ENCODE data around the gene SMARCD3. TPM values are rescaled to one million over a fixed set of nuclear protein-coding genes. Genes with fewer than 3 reads are reported as not detected.
A peak's percentile ranks its signal among the peaks of the same experiment; 100 is the strongest.

The SMARCD3 gene
- total and polyA plus RNA-seq, 2 of the 13 experiments (the other 11 are each of a cell fraction or from before 2014, with no cell fraction given): 0.20 to 0.62 TPM

DNA sequence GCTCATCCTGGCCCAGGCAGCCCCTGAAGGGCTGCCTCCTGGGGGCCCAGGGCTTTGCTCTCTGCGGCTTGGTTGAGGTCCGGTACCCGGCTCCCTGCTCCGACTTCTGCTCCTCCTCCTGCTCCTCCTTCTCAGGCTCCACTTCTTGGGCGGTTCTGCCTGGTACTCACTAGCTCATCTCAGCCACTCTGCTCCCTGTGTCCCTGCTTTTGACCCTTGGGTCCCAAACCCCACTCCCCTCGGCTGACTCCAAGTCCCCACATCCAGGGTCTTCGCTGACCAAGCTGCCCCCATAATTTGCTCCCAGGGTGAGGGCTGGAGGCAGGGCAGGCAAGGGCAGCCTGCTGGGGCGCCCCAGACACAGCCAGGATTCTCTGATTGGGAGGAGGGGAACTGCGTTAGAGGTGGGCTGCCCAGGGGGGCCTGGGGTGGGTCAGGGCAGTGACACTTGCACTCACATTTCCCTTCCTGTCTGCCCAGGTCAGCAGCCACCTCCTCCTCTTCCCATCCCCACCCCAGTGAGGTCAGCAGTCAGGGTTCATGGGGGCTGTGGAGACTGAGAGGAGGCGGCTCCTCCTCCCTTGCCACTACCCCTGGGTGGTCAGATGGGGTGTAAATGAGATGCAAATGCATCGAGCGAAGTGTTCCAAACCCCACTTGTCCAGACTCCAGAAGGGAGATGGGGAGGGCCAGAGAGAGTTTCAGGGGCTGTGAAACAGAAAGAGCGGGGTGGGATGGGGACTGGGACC is 2.2 kb downstream of the SMARCD3 start (continued):
- TF ChIP-seq, protein P1, sequence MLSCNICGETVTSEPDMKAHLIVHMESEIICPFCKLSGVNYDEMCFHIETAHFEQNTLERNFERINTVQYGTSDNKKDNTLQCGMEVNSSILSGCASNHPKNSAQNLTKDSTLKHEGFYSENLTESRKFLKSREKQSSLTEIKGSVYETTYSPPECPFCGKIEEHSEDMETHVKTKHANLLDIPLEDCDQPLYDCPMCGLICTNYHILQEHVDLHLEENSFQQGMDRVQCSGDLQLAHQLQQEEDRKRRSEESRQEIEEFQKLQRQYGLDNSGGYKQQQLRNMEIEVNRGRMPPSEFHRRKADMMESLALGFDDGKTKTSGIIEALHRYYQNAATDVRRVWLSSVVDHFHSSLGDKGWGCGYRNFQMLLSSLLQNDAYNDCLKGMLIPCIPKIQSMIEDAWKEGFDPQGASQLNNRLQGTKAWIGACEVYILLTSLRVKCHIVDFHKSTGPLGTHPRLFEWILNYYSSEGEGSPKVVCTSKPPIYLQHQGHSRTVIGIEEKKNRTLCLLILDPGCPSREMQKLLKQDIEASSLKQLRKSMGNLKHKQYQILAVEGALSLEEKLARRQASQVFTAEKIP (CRISPR knock-in tag; IDR thresholded peaks at IDR 0.05; ENCODE audit: borderline replicate concordance): no peak
- TF ChIP-seq RCOR2 (CRISPR knock-in tag; IDR thresholded peaks at IDR 0.05) (no peak), BORCS8-MEF2B (CRISPR knock-in tag; IDR thresholded peaks at IDR 0.05) (no peak), EHMT2 (IDR thresholded peaks at IDR 0.05; ENCODE audit: borderline replicate concordance, low read depth, low read length) (no peak), ZNF761 (CRISPR knock-in tag; conservative IDR thresholded peaks at IDR 0.05) (no peak), NFE2 (CRISPR knock-in tag; IDR thresholded peaks at IDR 0.05) (no peak), SMC3 (IDR thresholded peaks at IDR 0.05; ENCODE audit: low read length) (no peak)

DNA sequence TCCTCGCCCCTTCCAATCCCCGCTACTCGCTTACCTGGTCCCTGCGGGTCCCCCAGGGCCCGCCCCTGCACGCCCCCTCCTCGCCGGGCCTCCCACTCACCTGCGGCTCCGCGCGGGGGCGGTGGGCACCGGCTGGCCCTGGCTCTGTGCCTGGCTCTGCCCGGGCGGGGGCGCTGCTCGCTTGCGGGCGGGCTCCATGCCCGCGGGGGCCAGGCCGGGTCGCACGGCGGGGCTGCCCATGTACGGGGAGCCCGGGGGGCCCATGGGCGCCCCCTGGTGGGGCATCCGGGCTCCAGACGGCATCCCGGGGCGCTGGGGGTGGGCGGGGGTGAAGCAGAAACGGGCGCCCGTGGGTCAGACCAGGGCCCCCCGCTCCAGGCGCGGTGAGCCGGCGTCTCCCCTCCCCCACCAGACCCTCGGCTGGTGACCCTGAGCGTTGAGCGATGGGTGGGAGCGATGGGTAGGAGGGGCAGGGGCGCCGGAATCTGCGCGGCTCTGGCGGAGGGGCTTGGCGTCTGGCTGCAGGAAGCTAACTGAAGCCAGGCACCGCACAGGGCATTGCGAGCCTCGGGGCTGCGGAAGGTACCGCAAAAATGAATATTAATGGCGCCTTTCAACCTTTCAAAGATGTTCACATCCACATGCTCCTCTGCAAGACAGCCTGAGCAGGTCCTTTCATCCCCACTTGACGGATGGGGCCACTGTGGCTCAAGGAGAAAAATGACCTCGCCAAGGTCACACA is 3.0 kb downstream of the SMARCD3 start:
- H3K9ac ChIP-seq (ENCODE audit: insufficient read depth, low read depth, low read length): no peak overlapping the region
- H3K36me3 ChIP-seq (replicated peaks in 1 of 2; ENCODE audit: control insufficient read depth in 1 of 2, insufficient read depth in 2 of 2, low read length in 2 of 2): no peaks in the 10 kb centered on the region
- H3K4me3 ChIP-seq (replicated peaks in 1 of 3; ENCODE audit: insufficient read depth in 1 of 3, low read depth in 2 of 3, low read length in 3 of 3): peak overlapping the region; percentile 43 to 66 (median 49)
- H3K9me3 ChIP-seq (ENCODE audit: low read length): no peaks in the 10 kb centered on the region
- in situ Hi-C loops (cut with HindIII; ENCODE audit: extremely low pct_ligation_motif_present, low pct_unique_long_range_greater_than_20kb): no loop called here
- H2AFZ ChIP-seq (ENCODE audit: low read length): no peak overlapping the region
- BruUV-seq (replicated peaks): no TSS peak
- DNase-seq (ENCODE audit: low spot score) (no peak), ATAC-seq (peak; percentile 57), FAIRE-seq (no peak)
- intact Hi-C loops (cut with micrococcal nuclease; ENCODE audit: unreplicated experiment): loop anchor here (2.0 to 10.0 kb wide), 3 partner anchors 55 to 161 kb away; partner anchors contain the start of genes AGAP3, FASTK and TMUB1
- POLR2A ChIA-PET: interaction anchor here (1.2 kb wide), 1 partner anchor 12 kb away, joined by 3 read pairs; no protein-coding TSS in a partner anchor
- H3K27ac ChIP-seq (ENCODE audit: extremely low read length, insufficient read depth, low read length): no peak overlapping the region
- no peaks in the 10 kb centered on the region for H3K79me2 ChIP-seq (ENCODE audit: insufficient read depth, low read length)
- peaks cover 8 to 52% of the 10 kb centered on the region in 2 experiments; a peak in 3 of 5 replicates for H3K27me3 ChIP-seq (ENCODE audit: control insufficient read depth in 1 of 2, insufficient read depth in 2 of 2, low read length in 2 of 2)
- peaks cover 79% of the 10 kb centered on the region for H3K4me1 ChIP-seq (ENCODE audit: insufficient read depth, low read length)
- peak overlapping the region; percentile 76 for H3K4me2 ChIP-seq (ENCODE audit: low read depth, low read length)
- no peaks in the 10 kb centered on the region; the same call in 1 of the 2 replicates for H4K20me1 ChIP-seq (ENCODE audit: insufficient read depth, low read length)
- CTCF ChIA-PET (ENCODE audit: low intra/inter-chr PET ratio, low total read pairs): interaction anchor here (1.3 to 2.6 kb wide), 3 partner anchors 18 to 105 kb away, joined by 4 to 18 read pairs (median 5); no protein-coding TSS in a partner anchor
- WGBS (ENCODE audit: low lambda C conversion rate): 10% methylated on average over 14 of the region's 60 CpGs
- peak; percentile 61 for TF ChIP-seq RAD21 (CRISPR knock-in tag; IDR thresholded peaks at IDR 0.05)
- no peak for TF ChIP-seq POGZ (CRISPR knock-in tag; IDR thresholded peaks at IDR 0.05)
- TF ChIP-seq ZFP36 (IDR thresholded peaks at IDR 0.05; ENCODE audit: borderline replicate concordance, low read depth, low read length, partially characterized antibody): no peak
- TF ChIP-seq ZNF556 (CRISPR knock-in tag; IDR thresholded peaks at IDR 0.05; ENCODE audit: borderline replicate concordance): no peak
- peak; percentile 29 for TF ChIP-seq STAG1 (CRISPR knock-in tag; IDR thresholded peaks at IDR 0.05)
- TF ChIP-seq, protein P2, sequence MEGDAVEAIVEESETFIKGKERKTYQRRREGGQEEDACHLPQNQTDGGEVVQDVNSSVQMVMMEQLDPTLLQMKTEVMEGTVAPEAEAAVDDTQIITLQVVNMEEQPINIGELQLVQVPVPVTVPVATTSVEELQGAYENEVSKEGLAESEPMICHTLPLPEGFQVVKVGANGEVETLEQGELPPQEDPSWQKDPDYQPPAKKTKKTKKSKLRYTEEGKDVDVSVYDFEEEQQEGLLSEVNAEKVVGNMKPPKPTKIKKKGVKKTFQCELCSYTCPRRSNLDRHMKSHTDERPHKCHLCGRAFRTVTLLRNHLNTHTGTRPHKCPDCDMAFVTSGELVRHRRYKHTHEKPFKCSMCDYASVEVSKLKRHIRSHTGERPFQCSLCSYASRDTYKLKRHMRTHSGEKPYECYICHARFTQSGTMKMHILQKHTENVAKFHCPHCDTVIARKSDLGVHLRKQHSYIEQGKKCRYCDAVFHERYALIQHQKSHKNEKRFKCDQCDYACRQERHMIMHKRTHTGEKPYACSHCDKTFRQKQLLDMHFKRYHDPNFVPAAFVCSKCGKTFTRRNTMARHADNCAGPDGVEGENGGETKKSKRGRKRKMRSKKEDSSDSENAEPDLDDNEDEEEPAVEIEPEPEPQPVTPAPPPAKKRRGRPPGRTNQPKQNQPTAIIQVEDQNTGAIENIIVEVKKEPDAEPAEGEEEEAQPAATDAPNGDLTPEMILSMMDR (CRISPR knock-in tag; IDR thresholded peaks at IDR 0.05): peak; percentile 56
- TF ChIP-seq HNRNPL (IDR thresholded peaks at IDR 0.05; ENCODE audit: low read depth, low read length): 0 out of 2 replicates have a peak, but pooled peaks have one; percentile 56
- TF ChIP-seq MAZ (IDR thresholded peaks at IDR 0.05; ENCODE audit: borderline replicate concordance, low read depth, low read length): no peak
- TF ChIP-seq MAZ (CRISPR knock-in tag; IDR thresholded peaks at IDR 0.05; ENCODE audit: low read depth): peak; percentile 54; the same call in 1 of the 2 replicates
- TF ChIP-seq GABPB1 (CRISPR knock-in tag; IDR thresholded peaks at IDR 0.05): peak; percentile 33; the same call in 1 of the 2 replicates

Data from HepG2 (cell line).